Progenitor cell of endocrine pancreas (in vitro differentiated cells): Measurements from ENCODE around the gene RSRC1. TPM values are rescaled to one million over a fixed set of nuclear protein-coding genes. Genes with fewer than 3 reads are reported as not detected.

Source experiments
- DNase-seq: peaks from one replicate; pipeline ENCODE4 v3.0.0; 2021; ENCODE audit warnings: low spot score; ENCODE audit not compliant: unreplicated experiment
- H3K27ac Mint-ChIP-seq: 2 replicates; pipeline ENCODE4 v1.8.0; 2021; ENCODE audit warnings: mild to moderate bottlenecking, moderate library complexity, mixed read lengths
- H3K27me3 Mint-ChIP-seq: 2 replicates; pipeline ENCODE4 v1.8.0; 2021; ENCODE audit warnings: mixed read lengths
- H3K36me3 Mint-ChIP-seq: 2 replicates; pipeline ENCODE4 v1.8.0; 2022; ENCODE audit warnings: mixed read lengths; ENCODE audit not compliant: insufficient read depth
- H3K4me1 Mint-ChIP-seq: 2 replicates; pipeline ENCODE4 v1.8.0; 2021; ENCODE audit warnings: low read depth, mixed read lengths
- H3K4me3 Mint-ChIP-seq: 2 replicates; pipeline ENCODE4 v1.8.0; 2021; ENCODE audit warnings: low read depth, mild to moderate bottlenecking, moderate library complexity, mixed read lengths
- H3K9me3 Mint-ChIP-seq: 2 replicates; pipeline ENCODE4 v1.8.0; 2021; ENCODE audit warnings: low read depth, mixed read lengths
- CTCF ChIP-seq: fragments of 200-600 bp; sonication (generic); IDR thresholded peaks from one replicate; pipeline ENCODE4 v1.5.0; 2021; ENCODE audit warnings: antibody characterized with exemption, mild to moderate bottlenecking; ENCODE audit not compliant: unreplicated experiment
- total RNA-seq: library from RNA; stranded (reverse); gene quantifications from 2 replicates; pipeline ENCODE4 v1.2.1, GENCODE V29; 2021

RSRC1 gene
- total RNA-seq, 1 donor from 2014 or later, result 50.6 TPM

- peaks cover 3% of the 10 kb centered on the region for H3K4me1 Mint-ChIP-seq
- H3K9me3 Mint-ChIP-seq, result no peaks in the 10 kb centered on the region
- no peaks in the 10 kb centered on the region for H3K27me3 Mint-ChIP-seq
- no peaks in the 10 kb centered on the region for H3K36me3 Mint-ChIP-seq
- TF ChIP-seq CTCF, result no peak
- H3K27ac Mint-ChIP-seq, result no peak overlapping the region
- no peak for DNase-seq
- H3K4me3 Mint-ChIP-seq, result no peak overlapping the region
These were observed 342.4 kb downstream of the RSRC1 start for GRCh38 chr3:158452334-158452733.

- DNase-seq, result no peak
- no peaks in the 10 kb centered on the region for H3K9me3 Mint-ChIP-seq
- no peaks in the 10 kb centered on the region for H3K36me3 Mint-ChIP-seq
- TF ChIP-seq CTCF, result no peak
- no peak overlapping the region for H3K27ac Mint-ChIP-seq
- peaks cover 6% of the 10 kb centered on the region for H3K4me1 Mint-ChIP-seq
- H3K27me3 Mint-ChIP-seq, result no peaks in the 10 kb centered on the region
- no peak overlapping the region for H3K4me3 Mint-ChIP-seq
These were observed 343.1 kb downstream of the RSRC1 start for GRCh38 chr3:158453004-158453403.

- DNase-seq, result no peak
- no peak for TF ChIP-seq CTCF
- Mint-ChIP-seq H3K4me1 (peaks cover 11% of the 10 kb centered on the region), H3K27me3 (no peaks in the 10 kb centered on the region), H3K27ac (no peak overlapping the region), H3K4me3 (no peak overlapping the region), H3K9me3 (no peaks in the 10 kb centered on the region), H3K36me3 (no peaks in the 10 kb centered on the region)
These were observed 344.0 kb downstream of the RSRC1 start for GRCh38 chr3:158453865-158454264.

DNA sequence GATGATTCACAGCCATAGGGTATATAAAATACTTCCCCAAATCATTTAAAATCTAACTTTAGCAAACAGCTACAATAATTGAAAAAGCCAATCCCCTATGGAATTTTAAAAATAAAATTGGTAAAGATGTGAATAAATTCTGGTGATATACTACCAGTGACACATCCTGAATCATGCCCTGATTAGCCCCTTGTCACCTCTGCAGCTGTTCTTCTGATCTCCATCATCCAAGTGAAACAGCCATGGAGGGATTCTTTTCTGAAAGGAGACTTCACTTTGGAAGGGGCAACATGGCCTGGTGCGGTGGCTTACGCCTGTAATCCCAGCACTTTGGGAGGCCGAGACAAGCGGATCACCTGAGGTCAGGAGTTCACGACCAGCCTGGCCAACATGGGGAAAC lies 345.5 kb downstream of the RSRC1 start:
- TF ChIP-seq CTCF, result no peak

GRCh38 chr3:158456114-158456513 lies 346.2 kb downstream of the RSRC1 start:
- Mint-ChIP-seq H3K9me3 (no peaks in the 10 kb centered on the region), H3K4me3 (no peak overlapping the region), H3K36me3 (no peaks in the 10 kb centered on the region), H3K27ac (no peak overlapping the region), H3K4me1 (peaks cover 11% of the 10 kb centered on the region), H3K27me3 (no peaks in the 10 kb centered on the region)
- DNase-seq, result no peak
- no peak for TF ChIP-seq CTCF

More for the DNA sequence above, 345.5 kb downstream of the RSRC1 start:
- no peak overlapping the region for H3K27ac Mint-ChIP-seq
- no peaks in the 10 kb centered on the region for H3K9me3 Mint-ChIP-seq
- DNase-seq, result no peak
- no peak overlapping the region for H3K4me3 Mint-ChIP-seq
- peaks cover 11% of the 10 kb centered on the region for H3K4me1 Mint-ChIP-seq
- no peaks in the 10 kb centered on the region for H3K36me3 Mint-ChIP-seq
- no peaks in the 10 kb centered on the region for H3K27me3 Mint-ChIP-seq
